MG63 (cell line): Measurements from ENCODE around the gene CBFA2T3. TPM values are rescaled to one million over a fixed set of nuclear protein-coding genes. Genes with fewer than 3 reads are reported as not detected.

ENCODE experiments used
- DNase-seq: peaks from one replicate; pipeline ENCODE4 v3.0.0-alpha.2; 2020
- H3K27me3 ChIP-seq: fragments of 250-450 bp; sonication (Bioruptor Pico); 2 replicates; pipeline ENCODE4 v1.5.1; 2020; ENCODE audit warnings: mild to moderate bottlenecking, moderate library complexity
- H3K36me3 ChIP-seq: fragments of 250-450 bp; sonication (Bioruptor Pico); 2 replicates; pipeline ENCODE4 v1.5.1; 2020; ENCODE audit warnings: mild to moderate bottlenecking, moderate library complexity
- H3K4me3 ChIP-seq: fragments of 250-450 bp; sonication (Bioruptor Pico); 2 replicates; pipeline ENCODE4 v1.5.1; 2020; ENCODE audit warnings: mild to moderate bottlenecking, moderate library complexity
- H3K9me3 ChIP-seq: fragments of 250-450 bp; sonication (Bioruptor Pico); 2 replicates; pipeline ENCODE4 v1.5.1; 2020; ENCODE audit warnings: mild to moderate bottlenecking, moderate library complexity
- total RNA-seq: library from RNA; depleted of rRNA; stranded (reverse); fragments of >200 nt; shearing (Covaris generic); gene quantifications from 2 replicates; pipeline ENCODE4 v1.2.3, GENCODE V29; 2014; ENCODE audit warnings: low replicate concordance

The CBFA2T3 gene
- total RNA-seq, 1 experiment from 2014 or later, result not detected

- no peak for DNase-seq
- no peaks in the 10 kb centered on the region for H3K9me3 ChIP-seq
- no peak overlapping the region for H3K4me3 ChIP-seq
- no peaks in the 10 kb centered on the region for H3K36me3 ChIP-seq
- no peaks in the 10 kb centered on the region for H3K27me3 ChIP-seq
These were observed 111.7 kb downstream of the CBFA2T3 start for GRCh38 chr16:88865310-88865709.

GRCh38 chr16:88864521-88864920 is 112.5 kb downstream of the CBFA2T3 start:
- DNase-seq, result no peak
- Histone ChIP-seq H3K9me3 (no peaks in the 10 kb centered on the region), H3K4me3 (no peak overlapping the region), H3K36me3 (no peaks in the 10 kb centered on the region), H3K27me3 (no peaks in the 10 kb centered on the region)

DNA sequence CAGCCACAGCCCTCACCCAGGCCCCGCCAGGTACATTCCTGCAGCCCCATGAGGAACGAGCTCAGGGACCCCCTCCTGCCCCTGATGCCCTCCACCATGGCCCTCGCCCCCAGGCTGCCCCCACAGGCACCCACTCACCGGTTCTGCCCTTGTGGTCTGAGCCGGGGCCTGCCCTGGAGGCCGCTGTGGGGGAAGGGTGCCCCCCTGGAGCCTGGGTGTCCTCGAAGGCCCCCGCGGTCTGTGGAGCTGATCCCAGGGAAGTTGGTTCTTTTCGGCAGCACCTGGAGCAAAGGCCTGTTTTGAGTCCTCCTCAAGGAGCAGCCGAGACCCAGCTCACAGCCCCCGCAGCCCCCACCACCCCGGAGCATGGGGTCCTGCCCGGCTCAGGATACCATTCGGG is 112.9 kb downstream of the CBFA2T3 start:
- DNase-seq, result no peak
- Histone ChIP-seq H3K27me3 (no peaks in the 10 kb centered on the region), H3K9me3 (no peaks in the 10 kb centered on the region), H3K4me3 (no peak overlapping the region), H3K36me3 (no peaks in the 10 kb centered on the region)

DNA sequence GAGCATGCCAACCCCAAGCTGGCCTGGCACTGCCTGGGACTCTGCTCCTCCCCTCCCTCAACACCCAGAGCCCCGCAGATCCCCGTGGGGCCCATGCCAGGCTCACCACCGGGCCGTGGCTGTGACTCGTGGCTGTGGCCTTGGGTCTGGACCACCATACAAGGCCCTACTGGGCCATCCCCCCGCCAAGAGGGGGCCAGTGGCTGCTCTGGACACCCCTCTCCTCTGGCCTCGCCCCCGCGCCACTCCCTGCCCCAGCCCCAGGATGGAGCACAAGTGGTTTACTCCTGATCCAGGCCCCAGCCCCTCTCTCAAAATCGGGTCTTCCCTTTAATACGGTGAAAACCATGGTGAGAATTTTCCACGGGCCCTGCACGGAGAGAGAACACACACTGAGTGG is 113.6 kb downstream of the CBFA2T3 start:
- Histone ChIP-seq H3K4me3 (no peak overlapping the region), H3K36me3 (no peaks in the 10 kb centered on the region), H3K9me3 (no peaks in the 10 kb centered on the region), H3K27me3 (no peaks in the 10 kb centered on the region)
- DNase-seq, result no peak

DNA sequence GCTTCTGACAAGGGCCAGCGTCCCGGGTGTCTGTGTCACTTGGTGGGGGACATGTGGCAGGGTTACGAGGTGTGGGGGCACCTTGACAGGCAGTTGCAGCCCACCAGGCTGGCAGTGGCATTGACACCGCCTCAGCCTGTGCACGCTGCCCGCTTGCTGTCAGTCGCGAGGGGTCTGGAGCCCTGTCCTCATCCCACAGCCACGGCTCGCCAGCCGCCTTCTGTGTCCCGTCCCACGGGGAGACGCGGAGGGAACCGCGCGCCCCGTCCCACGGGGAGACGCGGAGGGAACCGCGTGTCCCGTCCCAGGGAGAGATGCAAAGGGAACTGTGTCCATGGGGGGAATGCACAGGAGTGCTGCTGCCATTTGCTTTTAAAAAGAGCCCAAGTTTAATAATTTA is 114.0 kb downstream of the CBFA2T3 start:
- H3K27me3 ChIP-seq, result no peaks in the 10 kb centered on the region
- no peaks in the 10 kb centered on the region for H3K9me3 ChIP-seq
- no peak overlapping the region for H3K4me3 ChIP-seq
- DNase-seq, result no peak
- no peaks in the 10 kb centered on the region for H3K36me3 ChIP-seq

DNA sequence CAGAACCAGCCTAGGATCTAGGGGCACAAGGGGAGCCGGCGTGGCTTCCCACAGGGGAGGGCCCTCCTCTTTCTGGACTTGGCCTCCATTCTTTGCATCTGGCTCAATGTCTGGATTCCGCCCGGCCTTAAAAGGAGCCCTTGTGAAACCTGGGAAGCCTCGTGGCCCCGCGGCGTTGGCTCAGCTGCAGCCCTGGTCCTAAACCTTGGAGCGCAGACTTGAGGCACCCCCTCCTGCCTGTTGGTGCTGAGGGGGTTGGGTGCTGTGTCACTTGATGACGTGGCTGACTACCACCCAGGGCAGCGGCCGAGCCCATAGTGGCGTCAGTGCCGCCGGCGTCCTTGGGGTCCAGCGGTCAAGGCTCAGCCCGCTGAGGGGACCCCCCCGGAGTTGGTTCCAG is 115.6 kb downstream of the CBFA2T3 start:
- Histone ChIP-seq H3K9me3 (no peaks in the 10 kb centered on the region), H3K36me3 (no peaks in the 10 kb centered on the region), H3K27me3 (no peaks in the 10 kb centered on the region), H3K4me3 (no peak overlapping the region)
- no peak for DNase-seq

- Histone ChIP-seq H3K27me3 (no peaks in the 10 kb centered on the region), H3K36me3 (no peaks in the 10 kb centered on the region), H3K9me3 (no peaks in the 10 kb centered on the region), H3K4me3 (no peak overlapping the region)
- DNase-seq, result no peak
These were observed 117.5 kb downstream of the CBFA2T3 start for GRCh38 chr16:88859381-88860091.

DNA sequence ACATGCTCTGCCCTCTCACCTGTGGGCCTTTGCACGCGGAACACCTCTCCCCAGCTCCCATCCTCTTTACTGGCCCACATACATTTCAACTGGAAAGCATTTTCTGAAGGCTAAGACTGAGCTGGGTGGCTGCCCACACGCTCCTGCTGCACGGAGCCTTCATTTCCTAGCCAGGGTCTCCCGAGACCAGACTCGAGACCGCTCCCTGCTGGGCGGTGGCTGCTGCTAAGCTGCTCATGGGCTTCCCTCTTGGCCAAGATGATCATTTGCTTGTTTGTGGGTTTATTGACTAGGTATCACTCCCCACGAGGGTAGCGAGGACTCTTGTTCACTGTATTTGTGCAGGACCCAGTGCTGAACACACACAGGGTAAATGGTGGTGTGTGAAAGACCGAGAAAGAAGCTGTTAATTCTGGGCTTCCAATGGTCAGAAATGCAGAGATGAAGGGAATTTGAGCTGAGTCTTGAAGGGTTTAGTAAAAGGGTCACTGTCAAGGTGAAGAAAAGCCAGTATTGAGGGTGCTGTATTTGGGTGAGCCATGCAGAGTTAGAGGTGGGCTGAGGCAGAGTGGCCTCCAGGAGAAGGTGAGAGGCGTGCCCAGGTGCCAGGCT is 119.2 kb downstream of the CBFA2T3 start:
- Histone ChIP-seq H3K36me3 (no peaks in the 10 kb centered on the region), H3K9me3 (no peaks in the 10 kb centered on the region), H3K4me3 (peak overlapping the region; percentile 86), H3K27me3 (no peaks in the 10 kb centered on the region)
- DNase-seq, result peak; percentile 68

DNA sequence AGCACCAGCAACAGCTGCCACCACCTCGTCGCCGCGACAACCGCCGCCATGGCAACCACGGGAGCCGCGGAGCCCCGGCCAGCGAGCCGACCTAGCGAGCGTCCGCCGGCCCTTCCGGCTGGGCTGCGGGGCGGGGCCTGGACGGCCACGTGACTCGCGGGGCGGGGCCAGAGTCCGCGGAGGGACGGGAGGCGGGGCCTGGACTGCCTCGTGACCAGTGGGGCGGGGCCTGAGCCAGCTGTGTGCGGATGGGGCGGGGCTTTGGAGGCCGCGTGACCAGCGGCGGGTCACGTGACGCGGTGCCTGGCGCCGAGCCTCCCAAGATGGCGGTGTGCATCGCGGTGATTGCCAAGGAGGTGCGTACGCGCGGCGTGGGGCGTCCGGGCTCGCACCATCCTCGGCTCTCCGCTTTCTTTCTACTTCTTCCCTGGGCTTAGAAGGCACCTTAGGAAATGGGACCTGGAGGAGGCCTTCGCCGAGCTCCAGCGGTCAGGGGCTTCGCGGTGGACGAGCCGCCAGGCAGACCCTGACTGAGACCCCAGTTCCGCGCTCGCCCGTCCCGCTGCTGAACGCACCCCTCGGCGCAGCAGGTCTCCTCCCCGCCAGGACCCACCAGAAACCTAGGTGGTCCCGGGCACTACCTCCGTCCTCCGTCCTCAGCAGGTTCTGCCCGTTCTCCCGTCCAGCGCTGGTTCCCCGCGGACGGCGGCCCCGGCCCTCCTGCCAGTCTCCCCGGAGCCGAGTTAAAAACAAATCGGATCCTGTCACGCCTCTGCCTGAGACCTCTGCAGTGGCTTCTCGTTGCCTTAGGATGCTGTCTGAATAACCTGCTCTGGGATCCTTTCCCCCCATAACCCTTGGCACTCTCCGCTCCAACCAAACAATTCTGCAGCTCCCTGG is 119.9 kb downstream of the CBFA2T3 start, which contains the start of the genes GALNS and TRAPPC2L:
TSS of gene GALNS (minus strand) at position 120 of the 900 bp plus-strand sequence. CDS start at position 50, 70 bp downstream.
TSS of gene TRAPPC2L (plus strand) at position 300 of the 900 bp plus-strand sequence. CDS start at position 324, 24 bp downstream.
- DNase-seq, result peak; percentile 84
- Histone ChIP-seq H3K4me3 (peak within 1 kb of the TSS; percentile 86), H3K9me3 (no peaks in the 10 kb centered on the region), H3K27me3 (no peaks in the 10 kb centered on the region), H3K36me3 (no peaks in the 10 kb centered on the region)

- Histone ChIP-seq H3K36me3 (no peaks in the 10 kb centered on the region), H3K9me3 (no peaks in the 10 kb centered on the region), H3K27me3 (no peaks in the 10 kb centered on the region), H3K4me3 (peak overlapping the region; percentile 86)
- no peak for DNase-seq
These were observed 120.7 kb downstream of the CBFA2T3 start for GRCh38 chr16:88856122-88856827.

DNA sequence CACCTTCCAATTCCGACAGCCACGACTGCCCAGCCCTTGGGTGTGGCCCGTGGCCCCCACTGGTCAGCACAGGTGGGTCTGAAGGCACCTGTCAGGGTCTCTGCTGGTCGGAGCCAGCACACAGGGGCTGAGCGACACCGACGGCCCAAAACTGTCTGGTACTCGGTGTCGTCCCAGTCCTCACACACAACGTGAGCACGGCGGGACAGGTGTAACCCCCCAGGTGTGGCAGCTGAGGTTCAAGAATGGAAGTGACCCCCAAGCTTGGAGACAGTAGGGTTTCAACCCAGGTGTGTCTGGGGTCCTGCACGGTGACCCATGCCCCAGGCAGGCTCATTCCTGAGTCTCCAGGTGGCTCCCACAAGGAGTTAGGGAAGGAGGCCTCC is 121.3 kb downstream of the CBFA2T3 start:
- DNase-seq, result no peak
- H3K9me3 ChIP-seq, result no peaks in the 10 kb centered on the region
- no peak overlapping the region for H3K4me3 ChIP-seq
- H3K27me3 ChIP-seq, result no peaks in the 10 kb centered on the region
- no peaks in the 10 kb centered on the region for H3K36me3 ChIP-seq

DNA sequence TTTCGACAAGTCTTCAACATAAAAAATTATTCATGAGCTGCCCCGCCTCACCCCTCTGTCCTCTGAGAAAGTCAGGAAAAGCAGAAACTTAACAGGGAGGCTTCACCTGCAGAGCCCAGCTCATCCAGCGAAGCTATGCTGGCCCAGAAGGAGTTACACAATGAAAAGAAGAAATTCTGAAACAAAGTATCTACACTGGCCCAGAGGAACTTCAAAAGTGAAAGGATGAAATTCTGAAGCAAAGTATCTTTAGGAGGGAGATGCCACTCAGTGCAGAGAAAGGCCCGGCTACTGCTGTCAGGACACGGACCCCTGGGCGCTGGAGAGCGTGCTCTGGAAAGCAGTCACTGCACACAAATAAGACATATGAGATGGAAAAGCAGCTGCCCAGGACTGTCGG is 121.8 kb downstream of the CBFA2T3 start:
- Histone ChIP-seq H3K9me3 (no peaks in the 10 kb centered on the region), H3K4me3 (no peak overlapping the region), H3K36me3 (no peaks in the 10 kb centered on the region), H3K27me3 (no peaks in the 10 kb centered on the region)
- no peak for DNase-seq

DNA sequence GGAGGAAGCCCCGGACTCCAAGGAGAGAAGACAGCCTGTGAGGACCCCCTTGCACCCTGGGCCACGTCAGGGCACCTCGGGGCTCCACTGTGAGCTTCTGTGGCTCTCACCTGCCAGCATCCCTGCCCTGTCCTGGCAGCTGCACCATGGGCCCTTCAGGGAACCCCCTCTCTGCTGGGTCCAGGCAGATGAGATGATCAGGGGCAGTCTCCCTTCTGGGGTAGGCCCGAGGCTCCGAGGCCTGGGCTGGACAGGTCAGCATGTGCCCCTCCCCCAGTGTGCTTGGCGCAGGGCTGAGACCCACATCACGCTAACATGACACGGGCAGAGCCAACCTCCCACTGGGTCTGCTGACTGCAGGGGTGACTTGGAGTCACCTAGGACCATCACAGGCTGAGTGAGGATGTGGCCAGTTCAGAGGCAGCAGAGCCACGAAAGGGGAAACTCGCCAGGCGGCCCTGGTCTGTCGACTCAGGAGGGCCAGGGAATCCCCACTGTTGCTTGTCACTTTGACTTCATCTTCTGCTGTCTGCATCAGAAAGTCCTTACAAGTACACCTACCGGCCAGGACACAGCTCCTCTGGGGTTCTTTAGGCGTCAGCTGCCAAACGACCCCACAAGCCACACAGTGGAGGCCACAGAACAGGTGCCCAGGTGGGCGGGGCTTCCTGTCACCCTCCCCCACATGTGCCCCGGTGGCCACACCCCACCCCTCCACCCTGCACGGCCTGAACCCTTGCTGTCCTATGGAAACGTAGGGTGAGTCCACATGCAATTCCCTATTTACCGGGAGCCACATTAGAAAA is 122.5 kb downstream of the CBFA2T3 start:
- no peaks in the 10 kb centered on the region for H3K27me3 ChIP-seq
- no peak overlapping the region for H3K4me3 ChIP-seq
- H3K36me3 ChIP-seq, result no peaks in the 10 kb centered on the region
- no peak for DNase-seq
- no peaks in the 10 kb centered on the region for H3K9me3 ChIP-seq

DNA sequence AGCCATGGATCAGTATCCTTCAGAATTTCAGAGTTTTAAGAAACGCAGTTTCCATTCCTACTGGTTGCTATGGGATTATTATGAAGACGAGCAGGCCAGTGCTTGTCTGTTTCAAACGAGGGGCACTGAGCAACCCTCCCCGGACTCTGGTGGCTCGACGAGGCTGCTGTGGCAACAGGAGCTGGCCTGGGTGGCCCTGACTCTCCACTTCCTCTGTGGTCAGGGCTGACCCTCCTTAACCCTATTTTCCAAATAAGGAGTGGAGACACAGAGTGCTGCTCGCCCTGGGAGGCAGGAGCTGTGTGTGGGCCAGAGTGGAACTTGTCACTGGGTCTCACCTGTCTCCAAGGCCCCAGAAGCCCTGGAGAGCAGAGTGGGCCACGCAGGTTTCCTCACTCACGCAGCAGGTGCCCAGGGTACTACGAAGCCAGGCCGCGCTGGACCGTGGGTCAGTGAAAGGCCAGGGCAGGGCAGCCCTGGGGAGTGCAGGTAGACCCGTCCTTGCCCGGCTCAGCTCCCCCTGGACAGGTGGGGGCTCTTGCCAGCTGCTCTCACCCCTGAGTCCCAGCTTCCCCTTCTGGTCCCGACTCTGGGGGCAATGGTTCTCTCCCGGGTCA is 123.6 kb downstream of the CBFA2T3 start:
- H3K36me3 ChIP-seq, result no peaks in the 10 kb centered on the region
- no peak overlapping the region for H3K4me3 ChIP-seq

DNA sequence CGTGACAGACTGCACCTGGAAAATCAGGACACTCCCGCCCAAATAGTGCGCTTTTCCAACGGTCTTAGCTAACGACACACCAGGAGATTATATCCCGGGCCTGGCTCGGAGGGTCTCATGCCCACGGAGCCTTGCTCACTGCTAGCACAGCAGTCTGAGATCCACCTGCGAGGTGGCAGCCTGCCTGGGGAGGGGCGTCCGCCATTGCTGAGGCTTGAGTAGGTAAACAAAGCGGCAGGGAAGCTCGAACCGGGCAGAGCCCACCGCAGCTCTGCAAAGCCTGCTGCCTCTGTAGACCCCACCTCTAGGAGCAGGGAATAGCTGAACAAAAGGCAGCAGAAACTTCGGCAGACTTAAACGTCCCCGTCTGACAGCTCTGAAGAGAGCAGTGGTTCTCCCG is 125.4 kb downstream of the CBFA2T3 start:
- H3K36me3 ChIP-seq, result no peaks in the 10 kb centered on the region
- no peak overlapping the region for H3K4me3 ChIP-seq
- no peaks in the 10 kb centered on the region for H3K27me3 ChIP-seq
- no peak for DNase-seq
- H3K9me3 ChIP-seq, result no peaks in the 10 kb centered on the region

More for the DNA sequence above, 123.6 kb downstream of the CBFA2T3 start:
- H3K27me3 ChIP-seq, result no peaks in the 10 kb centered on the region
- DNase-seq, result no peak
- no peaks in the 10 kb centered on the region for H3K9me3 ChIP-seq
